GM23338 (cell line): ENCODE measurements around the gene RICTOR. TPM values are rescaled to one million over a fixed set of nuclear protein-coding genes. Genes with fewer than 3 reads are reported as not detected.

Source experiments
- ATAC-seq: fragments of 200-7000 bp; cut with Tn5 transposase; 3 replicates; pipeline ENCODE4 v1.9.1; 2020
- DNase-seq: peaks from one replicate; pipeline ENCODE4 v3.0.0-alpha.2; 2015; ENCODE audit warnings: low spot score
- H2AFZ ChIP-seq: fragments of 200-600 bp; sonication (generic); 2 replicates; pipeline ENCODE4 v1.8.0; 2016; ENCODE audit warnings: antibody characterized with exemption, mild to moderate bottlenecking, moderate library complexity
- H3F3A ChIP-seq: fragments of 200-600 bp; sonication (generic); replicated peaks from 2 replicates; pipeline ENCODE4 v1.8.0; 2017; ENCODE audit warnings: antibody characterized with exemption, mixed run types, low read depth
- H3K27ac ChIP-seq: fragments of 200-600 bp; sonication (generic); 2 replicates; pipeline ENCODE4 v1.6.1; 2016; ENCODE audit warnings: low read depth
- H3K27me3 ChIP-seq: fragments of 200-600 bp; sonication (generic); 2 replicates; pipeline ENCODE4 v1.8.0; 2016; ENCODE audit warnings: mild to moderate bottlenecking, mixed run types, moderate library complexity; ENCODE audit not compliant: insufficient read depth
- H3K36me3 ChIP-seq: fragments of 200-600 bp; sonication (generic); 2 replicates; pipeline ENCODE4 v1.8.0; 2016; ENCODE audit warnings: mild to moderate bottlenecking; ENCODE audit not compliant: insufficient read depth
- H3K4me1 ChIP-seq: fragments of 200-600 bp; sonication (generic); 2 replicates; pipeline ENCODE4 v1.8.0; 2016; ENCODE audit warnings: mild to moderate bottlenecking, moderate library complexity; ENCODE audit not compliant: insufficient read depth
- H3K4me2 ChIP-seq: fragments of 200-600 bp; sonication (generic); 2 replicates; pipeline ENCODE4 v1.7.1; 2017; ENCODE audit warnings: mixed run types
- H3K4me3 ChIP-seq: fragments of 200-600 bp; sonication (generic); 2 replicates; pipeline ENCODE4 v1.6.1; 2016; ENCODE audit warnings: mixed run types
- H3K79me2 ChIP-seq: fragments of 200-600 bp; sonication (generic); replicated peaks from 2 replicates; pipeline ENCODE4 v1.8.0; 2017; ENCODE audit warnings: mild to moderate bottlenecking; ENCODE audit not compliant: insufficient read depth
- H3K9me2 ChIP-seq: fragments of 200-600 bp; sonication (generic); 2 replicates; pipeline ENCODE4 v1.8.0; 2017; ENCODE audit not compliant: insufficient read depth
- H4K20me1 ChIP-seq: fragments of 200-600 bp; sonication (generic); replicated peaks from 2 replicates; pipeline ENCODE4 v1.8.0; 2017; ENCODE audit warnings: mild to moderate bottlenecking; ENCODE audit not compliant: insufficient read depth
- H3K27ac Mint-ChIP-seq: 2 replicates; pipeline ENCODE4 v1.8.0; 2020; ENCODE audit warnings: inconsistent platforms, mild to moderate bottlenecking, moderate library complexity, mixed read lengths
- H3K27me3 Mint-ChIP-seq: 3 replicates; pipeline ENCODE4 v1.8.0; 2022; ENCODE audit warnings: low read depth, mild to moderate bottlenecking, moderate library complexity, mixed read lengths, inconsistent platforms; ENCODE audit not compliant: insufficient read depth, poor library complexity
- H3K36me3 Mint-ChIP-seq: 3 replicates; pipeline ENCODE4 v1.8.0; 2021; ENCODE audit warnings: low read depth, mild to moderate bottlenecking, inconsistent platforms, moderate library complexity, mixed read lengths
- H3K4me1 Mint-ChIP-seq: 3 replicates; pipeline ENCODE4 v1.8.0; 2020; ENCODE audit warnings: mild to moderate bottlenecking, inconsistent platforms, mixed read lengths
- H3K4me3 Mint-ChIP-seq: 3 replicates; pipeline ENCODE4 v1.8.0; 2021; ENCODE audit warnings: moderate library complexity, mild to moderate bottlenecking, inconsistent platforms, mixed read lengths
- H3K9me3 Mint-ChIP-seq: 3 replicates; pipeline ENCODE4 v1.8.0; 2020; ENCODE audit warnings: moderate library complexity, mild to moderate bottlenecking, inconsistent platforms, mixed read lengths
- CREB1 ChIP-seq: fragments of 250-450 bp; sonication (Bioruptor Pico); IDR thresholded peaks from 2 replicates; pipeline ENCODE4 v1.5.0; 2020; ENCODE audit warnings: low read depth, mild to moderate bottlenecking, moderate library complexity
- CTCF ChIP-seq, 2 experiments: fragments of 200-600 bp in 1 of 2; sonication (generic) in 1 of 2; conservative IDR thresholded peaks; 2 replicates each; pipeline versions ENCODE4 v1.5.1 to v1.6.1; 2016 to 2017; ENCODE audit warnings: antibody characterized with exemption in 2 of 2, low read depth in 2 of 2, mild to moderate bottlenecking in 2 of 2, moderate library complexity in 1 of 2
- ETS1 ChIP-seq: IDR thresholded peaks from 2 replicates; pipeline ENCODE4 v1.6.1; 2016; ENCODE audit warnings: antibody characterized with exemption
- EZH2 ChIP-seq: fragments of 200-600 bp; sonication (generic); IDR thresholded peaks from one replicate; pipeline ENCODE4 v1.8.0; 2017; ENCODE audit warnings: antibody characterized with exemption, mild to moderate bottlenecking, low read depth; ENCODE audit not compliant: unreplicated experiment
- EZH2phosphoT487 ChIP-seq: fragments of 200-600 bp; sonication (generic); IDR thresholded peaks from one replicate; pipeline ENCODE4 v1.8.1; 2018; ENCODE audit warnings: antibody characterized with exemption; ENCODE audit not compliant: unreplicated experiment
- JUNB ChIP-seq: IDR thresholded peaks from one replicate; pipeline ENCODE4 v1.6.1; 2016; ENCODE audit warnings: antibody characterized with exemption; ENCODE audit not compliant: unreplicated experiment
- NANOG ChIP-seq: IDR thresholded peaks from 2 replicates; pipeline ENCODE4 v1.6.1; 2016; ENCODE audit warnings: antibody characterized with exemption, borderline replicate concordance
- POLR2AphosphoS5 ChIP-seq: IDR thresholded peaks from 2 replicates; pipeline ENCODE4 v1.6.1; 2016; ENCODE audit warnings: antibody characterized with exemption, low read depth
- REST ChIP-seq: IDR thresholded peaks from one replicate; pipeline ENCODE4 v1.6.1; 2018; ENCODE audit warnings: antibody characterized with exemption; ENCODE audit not compliant: unreplicated experiment
- STAT1 ChIP-seq: IDR thresholded peaks from one replicate; pipeline ENCODE4 v1.6.1; 2016; ENCODE audit warnings: antibody characterized with exemption; ENCODE audit not compliant: unreplicated experiment
- ZNF114 ChIP-seq: fragments of 250-450 bp; sonication (Bioruptor Pico); IDR thresholded peaks from 2 replicates; pipeline ENCODE4 v1.5.0; 2020; ENCODE audit warnings: mild to moderate bottlenecking, moderate library complexity
- ZNF331 ChIP-seq: fragments of 250-450 bp; sonication (Bioruptor Pico); IDR thresholded peaks from 2 replicates; pipeline ENCODE4 v1.5.0; 2020; ENCODE audit warnings: low read depth, mild to moderate bottlenecking, moderate library complexity
- ZNF462 ChIP-seq: fragments of 250-450 bp; sonication (Bioruptor Pico); IDR thresholded peaks from 2 replicates; pipeline ENCODE4 v1.5.0; 2020; ENCODE audit warnings: mild to moderate bottlenecking, moderate library complexity
- polyA plus RNA-seq: library from polyadenylated mRNA; unstranded; fragments of >200 nt; fragmentation: Nextera tagmentation; extraction: Ambion mirVana; gene quantifications from 2 replicates; pipeline ENCODE4 v1.2.1, GENCODE V29; 2016
- total RNA-seq: library from RNA; depleted of rRNA; stranded (reverse); fragments of >200 nt; shearing (Covaris generic); gene quantifications from 2 replicates; pipeline ENCODE4 v1.2.3, GENCODE V29; 2014

RICTOR gene
- total and polyA plus RNA-seq, 2 experiments from 2014 or later, result 9.9 to 27.4 TPM

GRCh38 chr5:38940230-38940858 is 133.9 kb downstream of the RICTOR start:
- Histone ChIP-seq H3K9me2 (no peaks in the 10 kb centered on the region), H3K27ac (no peak overlapping the region), H3K4me1 (no peaks in the 10 kb centered on the region), H3K27me3 (no peaks in the 10 kb centered on the region), H3K4me2 (no peak overlapping the region), H3K4me3 (no peak overlapping the region), H4K20me1 (no peaks in the 10 kb centered on the region), H2AFZ (no peak overlapping the region), H3K79me2 (no peaks in the 10 kb centered on the region), H3F3A (no peaks in the 10 kb centered on the region), H3K36me3 (peaks cover 22% of the 10 kb centered on the region)
- TF ChIP-seq NANOG, result no peak
- TF ChIP-seq ETS1, result no peak
- no peak for TF ChIP-seq CREB1 (CRISPR knock-in tag)
- no peak for TF ChIP-seq CTCF (conservative IDR thresholded peaks at IDR 0.05; ENCODE audit: low read depth in 2 of 2)
- TF ChIP-seq ZNF331, result no peak
- no peak for TF ChIP-seq EZH2phosphoT487
- no peak for TF ChIP-seq POLR2AphosphoS5
- no peak for TF ChIP-seq STAT1
- no peak for TF ChIP-seq JUNB
- TF ChIP-seq EZH2, result no peak
- no peak for TF ChIP-seq REST
- no peak for TF ChIP-seq ZNF114 (CRISPR knock-in tag)
- TF ChIP-seq ZNF462 (CRISPR knock-in tag), result no peak
- Mint-ChIP-seq H3K9me3 (no peaks in the 10 kb centered on the region), H3K36me3 (peaks cover 13% of the 10 kb centered on the region), H3K27me3 (peaks cover 5% of the 10 kb centered on the region), H3K4me1 (no peaks in the 10 kb centered on the region), H3K4me3 (no peak overlapping the region), H3K27ac (no peak overlapping the region)
- no peak for DNase-seq
- ATAC-seq, result no peak
